AG09319 (cell line): ENCODE data around the gene CDKN1C.

Experiments
- DNase-seq: peaks from one replicate; pipeline ENCODE4 v3.0.0-alpha.2; 2010; ENCODE audit warnings: low read depth; ENCODE audit errors: extremely low read depth
- TF ChIP-seq, protein P1 (sequence below): IDR thresholded peaks from 2 replicates; pipeline ENCODE4 v1.5.1; 2011; ENCODE audit warnings: low read depth, mild to moderate bottlenecking, inconsistent platforms, low read length, moderate library complexity

Gene CDKN1C

GRCh38 chr11:2921742-2922493 is 36.3 kb upstream of the CDKN1C start:
- TF ChIP-seq, protein P1, sequence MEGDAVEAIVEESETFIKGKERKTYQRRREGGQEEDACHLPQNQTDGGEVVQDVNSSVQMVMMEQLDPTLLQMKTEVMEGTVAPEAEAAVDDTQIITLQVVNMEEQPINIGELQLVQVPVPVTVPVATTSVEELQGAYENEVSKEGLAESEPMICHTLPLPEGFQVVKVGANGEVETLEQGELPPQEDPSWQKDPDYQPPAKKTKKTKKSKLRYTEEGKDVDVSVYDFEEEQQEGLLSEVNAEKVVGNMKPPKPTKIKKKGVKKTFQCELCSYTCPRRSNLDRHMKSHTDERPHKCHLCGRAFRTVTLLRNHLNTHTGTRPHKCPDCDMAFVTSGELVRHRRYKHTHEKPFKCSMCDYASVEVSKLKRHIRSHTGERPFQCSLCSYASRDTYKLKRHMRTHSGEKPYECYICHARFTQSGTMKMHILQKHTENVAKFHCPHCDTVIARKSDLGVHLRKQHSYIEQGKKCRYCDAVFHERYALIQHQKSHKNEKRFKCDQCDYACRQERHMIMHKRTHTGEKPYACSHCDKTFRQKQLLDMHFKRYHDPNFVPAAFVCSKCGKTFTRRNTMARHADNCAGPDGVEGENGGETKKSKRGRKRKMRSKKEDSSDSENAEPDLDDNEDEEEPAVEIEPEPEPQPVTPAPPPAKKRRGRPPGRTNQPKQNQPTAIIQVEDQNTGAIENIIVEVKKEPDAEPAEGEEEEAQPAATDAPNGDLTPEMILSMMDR: no peak

DNA sequence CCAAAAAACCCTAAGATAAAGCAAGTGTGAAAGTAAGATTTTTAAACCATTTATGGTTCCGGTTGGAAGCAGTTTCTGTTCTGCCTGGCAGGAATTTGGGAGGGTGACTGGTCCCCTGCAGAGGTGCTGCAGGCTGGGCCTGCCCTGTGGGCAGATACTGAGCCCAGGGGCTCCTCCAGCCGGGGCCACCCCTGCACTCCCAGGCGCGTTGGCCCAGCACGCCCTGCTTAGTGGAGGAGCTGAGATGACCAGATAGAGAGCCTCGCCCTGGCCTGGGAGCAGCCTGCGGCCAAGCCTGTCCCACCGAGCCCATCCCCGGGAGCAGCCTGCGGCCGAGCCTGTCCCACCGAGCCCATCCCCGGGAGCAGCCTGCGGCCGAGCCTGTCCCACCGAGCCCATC is 35.7 kb upstream of the CDKN1C start:
- TF ChIP-seq, protein P1: no peak
- DNase-seq: no peak

More at GRCh38 chr11:2921742-2922493, 36.3 kb upstream of the CDKN1C start:
- DNase-seq: no peak

GRCh38 chr11:2920343-2920742 is 34.8 kb upstream of the CDKN1C start:
- DNase-seq: no peak
- TF ChIP-seq, protein P1: no peak

DNA sequence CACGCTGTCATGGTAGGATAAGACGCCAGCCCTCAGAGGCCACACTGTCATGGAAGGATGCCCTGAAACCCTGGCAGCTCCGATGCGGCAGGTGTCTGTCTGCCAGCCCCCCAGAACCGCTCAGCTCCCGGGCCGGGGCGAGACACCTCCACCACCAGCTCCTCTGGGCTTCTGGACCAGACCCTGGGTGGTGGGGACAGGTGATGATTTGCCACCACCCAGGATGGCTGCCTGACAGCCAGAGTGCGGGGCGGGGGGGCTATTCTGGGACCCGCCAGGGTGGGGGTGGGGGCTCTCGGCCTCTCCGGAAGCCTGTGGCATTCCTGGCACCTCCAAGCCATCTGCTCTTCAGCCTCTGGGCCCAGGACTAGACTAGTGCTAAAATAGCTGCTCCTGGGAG is 34.3 kb upstream of the CDKN1C start:
- DNase-seq: no peak
- TF ChIP-seq, protein P1: no peak

DNA sequence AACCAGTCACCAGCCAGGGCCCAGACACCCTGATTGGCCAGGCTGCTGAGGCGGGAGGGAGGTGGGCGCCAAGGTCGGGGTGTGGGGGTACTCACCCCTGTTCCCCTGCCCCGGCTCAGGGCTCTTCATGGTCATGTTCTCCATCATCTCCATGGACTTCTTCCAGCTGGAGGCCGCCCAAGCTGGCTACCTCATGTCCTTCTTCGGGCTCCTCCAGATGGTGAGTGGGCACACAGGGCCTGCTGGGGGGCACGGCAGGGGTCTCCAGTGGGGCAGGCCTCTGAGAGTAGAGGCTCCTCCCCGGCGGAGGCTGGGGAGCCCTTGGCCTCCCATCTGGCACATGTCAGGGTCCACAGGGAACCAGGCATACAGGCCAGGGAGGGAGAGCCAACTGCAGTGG is 33.6 kb upstream of the CDKN1C start:
- TF ChIP-seq, protein P1: no peak
- no peak for DNase-seq

DNA sequence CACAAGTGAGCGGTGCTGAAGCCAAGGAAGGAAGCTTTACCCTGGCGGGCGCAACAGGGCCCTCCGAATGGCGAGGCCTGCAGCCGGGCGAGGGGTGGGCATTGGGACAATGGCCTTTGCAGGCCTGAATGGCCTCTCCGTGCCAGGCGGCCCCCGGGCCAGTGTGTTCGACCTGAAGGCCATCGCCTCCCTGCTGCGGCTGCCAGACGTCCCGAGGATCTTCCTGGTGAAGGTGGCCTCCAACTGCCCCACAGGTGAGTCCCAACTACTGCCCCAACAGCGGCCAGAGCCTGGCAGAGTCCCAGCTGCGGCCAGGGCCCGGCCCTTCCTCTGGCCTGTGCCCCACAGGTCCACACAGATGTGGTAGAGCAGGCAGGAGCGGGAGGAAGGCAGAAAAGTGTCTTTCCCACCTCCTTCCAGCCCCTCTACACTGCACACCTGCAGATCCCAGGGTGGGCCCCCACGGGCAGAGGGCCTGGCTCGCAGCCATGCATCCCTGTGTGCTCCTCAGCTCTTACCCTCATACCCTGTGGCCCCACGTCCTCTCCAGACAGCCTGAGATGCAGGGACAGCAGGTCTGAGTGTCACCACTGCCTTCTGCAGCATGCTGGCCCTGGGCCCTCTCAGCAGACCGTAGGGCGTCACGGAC is 32.4 kb upstream of the CDKN1C start:
- TF ChIP-seq, protein P1: no peak
- no peak for DNase-seq

- TF ChIP-seq, protein P1: no peak
Measured at GRCh38 chr11:2916892-2917645, 31.5 kb upstream of the CDKN1C start.

More at GRCh38 chr11:2916892-2917645, 31.5 kb upstream of the CDKN1C start:
- DNase-seq: no peak
